Measurements from ENCODE around the gene MUC16.
"Not testable (repeated sequence)": the region's sequence is repeated elsewhere in the genome, so short reads cannot be mapped to it uniquely, and the experiment has no call there.

MUC16 gene

GRCh38 chr19:9009935-9010651, at the start of gene MUC16:
Gene MUC16 (minus strand): TSS chr19:9010409.
- no peak for DNase-seq (ENCODE audit: low read depth)

GRCh38 chr19:9058905-9059667, 48.9 kb upstream of the MUC16 start:
- DNase-seq (ENCODE audit: low read depth), result no peak

GRCh38 chr19:9057505-9058258, 47.5 kb upstream of the MUC16 start:
- no peak for DNase-seq (ENCODE audit: low read depth)

GRCh38 chr19:9056131-9056530, 45.9 kb upstream of the MUC16 start:
- DNase-seq (ENCODE audit: low read depth), result not testable (repeated sequence)

- DNase-seq (ENCODE audit: low read depth), result no peak
These were observed 44.6 kb upstream of the MUC16 start for GRCh38 chr19:9054765-9055164.

GRCh38 chr19:9054207-9054606, 44.0 kb upstream of the MUC16 start:
- no peak for DNase-seq (ENCODE audit: low read depth)

GRCh38 chr19:9053674-9054073, 43.5 kb upstream of the MUC16 start:
- not testable (repeated sequence) for DNase-seq (ENCODE audit: low read depth)

- no peak for DNase-seq (ENCODE audit: low read depth)
These were observed 42.7 kb upstream of the MUC16 start for GRCh38 chr19:9052894-9053293.

- no peak for DNase-seq (ENCODE audit: low read depth)
These were observed 36.5 kb upstream of the MUC16 start for GRCh38 chr19:9046694-9047093.

- DNase-seq (ENCODE audit: low read depth), result no peak
These were observed 34.2 kb upstream of the MUC16 start for GRCh38 chr19:9044449-9044848.

- no peak for DNase-seq (ENCODE audit: low read depth)
These were observed 33.3 kb upstream of the MUC16 start for GRCh38 chr19:9043524-9043923.

- DNase-seq (ENCODE audit: low read depth), result no peak
These were observed 30.8 kb upstream of the MUC16 start for GRCh38 chr19:9041023-9041422.

- DNase-seq (ENCODE audit: low read depth), result no peak
These were observed 29.9 kb upstream of the MUC16 start for GRCh38 chr19:9040131-9040530.

GRCh38 chr19:9039728-9040127, 29.5 kb upstream of the MUC16 start:
- no peak for DNase-seq (ENCODE audit: low read depth)

GRCh38 chr19:9037400-9038062, 27.3 kb upstream of the MUC16 start:
- no peak for DNase-seq (ENCODE audit: low read depth)

GRCh38 chr19:9032136-9032631, 22.0 kb upstream of the MUC16 start:
- DNase-seq (ENCODE audit: low read depth), result no peak

- DNase-seq (ENCODE audit: low read depth), result no peak
These were observed 8.1 kb upstream of the MUC16 start for GRCh38 chr19:9018163-9018875.

GRCh38 chr19:9014803-9015202, 4.6 kb upstream of the MUC16 start:
- DNase-seq (ENCODE audit: low read depth), result no peak

GRCh38 chr19:9013988-9014387, 3.8 kb upstream of the MUC16 start:
- DNase-seq (ENCODE audit: low read depth), result no peak

GRCh38 chr19:9011875-9012274, 1.7 kb upstream of the MUC16 start:
- no peak for DNase-seq (ENCODE audit: low read depth)

GRCh38 chr19:9010693-9011092, 484 bp upstream of the MUC16 start:
- DNase-seq (ENCODE audit: low read depth), result no peak

Data from amniotic epithelial cell (primary cell).